Keratinocyte (primary cell): ENCODE results near the gene FMN2. TPM values are rescaled to one million over a fixed set of nuclear protein-coding genes. Genes with fewer than 3 reads are reported as not detected.

Experiments used
- DNase-seq: peaks from one replicate; pipeline ENCODE4 v3.0.0-alpha.2; 2011; ENCODE audit warnings: low read depth, missing footprints, low spot score
- FAIRE-seq: peaks from 2 replicates; lab custom pipeline; 2011; peaks lifted over from hg19 to GRCh38; lab: Jason Lieb, UNC
- H2AFZ ChIP-seq: 2 replicates; pipeline ENCODE4 v1.6.0; 2012; ENCODE audit warnings: low read length, control low read depth, inconsistent platforms; ENCODE audit not compliant: control insufficient read depth
- H3K27ac ChIP-seq: 2 replicates; pipeline ENCODE4 v1.5.1; 2011; ENCODE audit warnings: low read length; ENCODE audit not compliant: control insufficient read depth, insufficient read depth
- H3K27me3 ChIP-seq: 3 replicates; pipeline ENCODE4 v1.6.0; 2011; ENCODE audit warnings: low read length; ENCODE audit not compliant: control insufficient read depth, insufficient read depth; ENCODE audit errors: extremely low read depth
- H3K36me3 ChIP-seq, 2 experiments: 2 replicates in 1 of 2; 3 replicates in 1 of 2; pipeline ENCODE4 v1.5.1; 2011; ENCODE audit warnings: low read length in 2 of 2, mild to moderate bottlenecking in 1 of 2; ENCODE audit not compliant: control insufficient read depth in 2 of 2, insufficient read depth in 2 of 2; ENCODE audit errors: extremely low read depth in 1 of 2
- H3K4me1 ChIP-seq: 3 replicates; pipeline ENCODE4 v1.5.1; 2011; ENCODE audit warnings: low read length; ENCODE audit not compliant: control insufficient read depth, insufficient read depth; ENCODE audit errors: extremely low read depth
- H3K4me2 ChIP-seq: 3 replicates; pipeline ENCODE4 v1.6.0; 2011; ENCODE audit warnings: low read depth, low read length; ENCODE audit not compliant: control insufficient read depth, insufficient read depth; ENCODE audit errors: extremely low read depth
- H3K4me3 ChIP-seq, 3 experiments: fragments of 200-600 bp in 1 of 3; sonication (generic) in 1 of 3; 2 replicates in 2 of 3; 3 replicates in 1 of 3; pipeline ENCODE4 v1.5.1; 2011 to 2016; ENCODE audit warnings: low read length in 3 of 3, mild to moderate bottlenecking in 3 of 3, control low read depth in 2 of 3, inconsistent platforms in 1 of 3, low read depth in 1 of 3, mixed read lengths in 1 of 3, mixed run types in 1 of 3, moderate library complexity in 1 of 3; ENCODE audit not compliant: control insufficient read depth in 2 of 3, insufficient read depth in 2 of 3; ENCODE audit errors: extremely low read depth in 1 of 3
- H3K79me2 ChIP-seq: 2 replicates; pipeline ENCODE4 v1.6.0; 2012; ENCODE audit warnings: low read length; ENCODE audit not compliant: control insufficient read depth, insufficient read depth
- H3K9ac ChIP-seq: 3 replicates; pipeline ENCODE4 v1.6.0; 2011; ENCODE audit warnings: low read length; ENCODE audit not compliant: control insufficient read depth, insufficient read depth; ENCODE audit errors: extremely low read depth
- H3K9me1 ChIP-seq: 3 replicates; pipeline ENCODE4 v1.6.0; 2011; ENCODE audit warnings: low read length; ENCODE audit not compliant: control insufficient read depth, insufficient read depth; ENCODE audit errors: extremely low read depth
- H3K9me3 ChIP-seq: 2 replicates; pipeline ENCODE4 v1.5.1; 2012; ENCODE audit warnings: low read depth, low read length; ENCODE audit not compliant: control insufficient read depth
- H4K20me1 ChIP-seq: 3 replicates; pipeline ENCODE4 v1.6.0; 2011; ENCODE audit warnings: low read length; ENCODE audit not compliant: control insufficient read depth, insufficient read depth; ENCODE audit errors: extremely low read depth
- EZH2 ChIP-seq: IDR thresholded peaks from one replicate; pipeline ENCODE4 v1.6.1; 2012; ENCODE audit warnings: inconsistent platforms, mild to moderate bottlenecking, low read length, moderate library complexity
- dilution Hi-C: fragments of 300-500 bp; cut with MboI; formaldehyde crosslinking; loops from one replicate; pipeline ENCODE4 v1.7.0; 2020; ENCODE audit warnings: low sequenced_read_pairs; ENCODE audit not compliant: extremely low pct_ligation_motif_present
- polyA plus RNA-seq, 5 experiments: library from polyadenylated mRNA; depleted of rRNA in 3 of 5; stranded (reverse) in 3 of 5; stranded (forward) in 1 of 5; unstranded in 1 of 5; fragments of >200 nt; gene quantifications; 1 replicate in 1 of 5; 2 replicates in 3 of 5; 3 replicates in 1 of 5; pipeline versions ENCODE4 v1.2.1 to v1.2.3, GENCODE V29; 2011 to 2012; ENCODE audit warnings: missing spikeins in 2 of 5, low read depth in 1 of 5, low replicate concordance in 1 of 5
- TF ChIP-seq, protein P1 (sequence below), 3 experiments: IDR thresholded peaks in 1 of 3; conservative IDR thresholded peaks in 1 of 3; optimal IDR thresholded peaks in 1 of 3; 2 replicates in 2 of 3; 3 replicates in 1 of 3; pipeline versions ENCODE3 to v1.5.1; 2011; ENCODE audit warnings: low read length in 3 of 3, mild to moderate bottlenecking in 3 of 3, moderate library complexity in 2 of 3, control low read depth in 1 of 3, inconsistent platforms in 1 of 3; ENCODE audit not compliant: insufficient read depth in 2 of 3; ENCODE audit errors: extremely low read depth in 1 of 3

Gene FMN2
- polyA plus RNA-seq, 1 donor (not counting 4 experiments of a cell fraction or from before 2014, with no cell fraction given) = not detected

DNA sequence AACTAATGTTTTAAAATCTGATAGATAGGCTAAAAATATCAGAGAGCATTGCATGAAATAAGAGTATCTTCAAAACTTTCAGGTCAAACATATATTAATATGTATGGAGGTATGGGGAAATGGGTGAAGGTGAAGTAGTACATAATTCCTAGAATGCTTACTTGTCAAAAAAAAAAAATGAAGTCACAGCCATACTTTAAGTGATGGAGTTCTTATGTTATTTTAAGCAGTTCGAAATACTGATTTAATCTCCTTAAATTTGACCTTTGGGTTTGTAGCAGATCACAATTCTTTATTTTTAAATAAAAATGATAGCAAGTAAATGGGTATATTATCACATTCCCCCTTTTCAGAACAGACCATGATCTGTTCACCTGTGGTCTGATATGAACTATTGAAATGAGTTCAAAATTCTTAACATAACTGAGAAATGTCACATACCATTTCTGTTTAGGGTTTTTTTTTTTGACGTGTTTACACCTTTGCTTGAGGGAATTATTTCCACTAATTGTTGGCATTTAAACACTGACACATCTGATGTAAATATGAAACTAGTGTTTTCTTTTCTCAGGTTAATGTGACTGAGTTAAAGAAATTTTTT, 300.1 kb downstream of the FMN2 start:
- no peaks in the 10 kb centered on the region for H3K4me1 ChIP-seq
- H3K9ac ChIP-seq = no peak overlapping the region
- no peak overlapping the region for H3K4me3 ChIP-seq
- TF ChIP-seq, protein P1, sequence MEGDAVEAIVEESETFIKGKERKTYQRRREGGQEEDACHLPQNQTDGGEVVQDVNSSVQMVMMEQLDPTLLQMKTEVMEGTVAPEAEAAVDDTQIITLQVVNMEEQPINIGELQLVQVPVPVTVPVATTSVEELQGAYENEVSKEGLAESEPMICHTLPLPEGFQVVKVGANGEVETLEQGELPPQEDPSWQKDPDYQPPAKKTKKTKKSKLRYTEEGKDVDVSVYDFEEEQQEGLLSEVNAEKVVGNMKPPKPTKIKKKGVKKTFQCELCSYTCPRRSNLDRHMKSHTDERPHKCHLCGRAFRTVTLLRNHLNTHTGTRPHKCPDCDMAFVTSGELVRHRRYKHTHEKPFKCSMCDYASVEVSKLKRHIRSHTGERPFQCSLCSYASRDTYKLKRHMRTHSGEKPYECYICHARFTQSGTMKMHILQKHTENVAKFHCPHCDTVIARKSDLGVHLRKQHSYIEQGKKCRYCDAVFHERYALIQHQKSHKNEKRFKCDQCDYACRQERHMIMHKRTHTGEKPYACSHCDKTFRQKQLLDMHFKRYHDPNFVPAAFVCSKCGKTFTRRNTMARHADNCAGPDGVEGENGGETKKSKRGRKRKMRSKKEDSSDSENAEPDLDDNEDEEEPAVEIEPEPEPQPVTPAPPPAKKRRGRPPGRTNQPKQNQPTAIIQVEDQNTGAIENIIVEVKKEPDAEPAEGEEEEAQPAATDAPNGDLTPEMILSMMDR (optimal IDR thresholded peaks at IDR 0.05 in 1 of 3, IDR thresholded peaks at IDR 0.05 in 1 of 3, conservative IDR thresholded peaks at IDR 0.05 in 1 of 3; ENCODE audit: extremely low read depth in 1 of 3, insufficient read depth in 2 of 3, low read length in 3 of 3) = no peak
- TF ChIP-seq EZH2 = no peak
- no peaks in the 10 kb centered on the region for H4K20me1 ChIP-seq
- DNase-seq (no peak), FAIRE-seq (no peak)
- no peaks in the 10 kb centered on the region for H3K9me3 ChIP-seq
- no peaks in the 10 kb centered on the region for H3K79me2 ChIP-seq
- dilution Hi-C loops = no loop called here
- H3K9me1 ChIP-seq = no peaks in the 10 kb centered on the region
- no peak overlapping the region for H3K4me2 ChIP-seq
- no peak overlapping the region for H3K27ac ChIP-seq
- no peaks in the 10 kb centered on the region for H3K27me3 ChIP-seq
- H3K36me3 ChIP-seq = no peaks in the 10 kb centered on the region
- no peak overlapping the region for H2AFZ ChIP-seq

DNA sequence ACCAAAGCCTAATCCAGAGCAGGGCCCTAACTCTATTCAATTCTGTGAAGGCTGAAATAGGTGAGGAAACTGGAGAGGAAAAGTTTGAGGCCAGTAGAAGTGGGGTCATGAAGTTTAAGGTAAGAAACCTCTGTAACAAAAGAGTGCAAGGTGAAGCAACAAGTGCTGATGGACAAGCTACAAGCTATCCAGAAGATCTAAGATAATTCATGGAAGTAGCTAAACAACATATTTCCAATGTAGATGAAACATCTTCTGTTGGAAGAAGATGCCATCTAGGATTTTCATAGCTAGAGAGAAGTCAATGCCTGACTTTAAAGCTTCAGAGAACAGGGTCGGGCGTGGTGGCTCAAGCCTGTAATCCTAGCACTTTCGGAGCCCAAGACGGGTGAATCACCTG, 302.7 kb downstream of the FMN2 start:
- no peaks in the 10 kb centered on the region for H3K4me1 ChIP-seq
- no peaks in the 10 kb centered on the region for H3K79me2 ChIP-seq
- no peak overlapping the region for H3K27ac ChIP-seq
- H3K9ac ChIP-seq = no peak overlapping the region
- H2AFZ ChIP-seq = no peak overlapping the region
- no peaks in the 10 kb centered on the region for H3K36me3 ChIP-seq
- no peak overlapping the region for H3K4me3 ChIP-seq
- no peak overlapping the region for H3K4me2 ChIP-seq
- TF ChIP-seq EZH2 = no peak
- TF ChIP-seq, protein P1 (optimal IDR thresholded peaks at IDR 0.05 in 1 of 3, IDR thresholded peaks at IDR 0.05 in 1 of 3, conservative IDR thresholded peaks at IDR 0.05 in 1 of 3; ENCODE audit: extremely low read depth in 1 of 3, insufficient read depth in 2 of 3, low read length in 3 of 3) = no peak
- dilution Hi-C loops = no loop called here
- H4K20me1 ChIP-seq = no peaks in the 10 kb centered on the region
- no peaks in the 10 kb centered on the region for H3K9me1 ChIP-seq
- DNase-seq = no peak
- no peaks in the 10 kb centered on the region for H3K9me3 ChIP-seq
- FAIRE-seq = no peak
- no peaks in the 10 kb centered on the region for H3K27me3 ChIP-seq
